SH-SY5Y (cell line): ENCODE data around the gene PLEKHJ1.

Experiments used
- GATA2 ChIP-seq: IDR thresholded peaks from 2 replicates; pipeline ENCODE4 v1.6.1; 2011; ENCODE audit warnings: mild to moderate bottlenecking, low read depth, low read length
- GATA3 ChIP-seq: IDR thresholded peaks from 2 replicates; pipeline ENCODE4 v1.6.1; 2011; ENCODE audit warnings: low read depth, mild to moderate bottlenecking, low read length, moderate library complexity

- no peak for TF ChIP-seq GATA2
- TF ChIP-seq GATA3, result no peak
Observed at GRCh38 chr19:2224754-2225349, 11.3 kb downstream of the PLEKHJ1 start.
